Heart left ventricle (tissue), 13 donors: Measurements from ENCODE around the gene KCTD19.

ENCODE experiments used
- POLR2A ChIP-seq, 2 donors: fragments of 450-650 bp; IDR thresholded peaks; one replicate each; pipeline ENCODE4 v1.6.1; 2017; ENCODE audit warnings: antibody characterized with exemption in 2 of 2, mild to moderate bottlenecking in 2 of 2, moderate library complexity in 2 of 2
- TF ChIP-seq, protein P1 (sequence below), 12 donors: fragments of 200-600 bp; sonication (generic) in 4 of 12; IDR thresholded peaks; one replicate each; pipeline versions ENCODE4 v1.5.0 to v1.8.0; 2018 to 2022; ENCODE audit warnings: antibody characterized with exemption in 12 of 12, mild to moderate bottlenecking in 5 of 12
- donor health status: ischemic (EF 13 %, LVEDD 7.1; RV severe dilation, severe dysfunction).
- donor health status: DM: no; HTN: yes; CAD: no.
- donor health status: DM: no; HTN: no; CAD: no.
- donor health status: ischemic (EF 25% LVEDD 6.9; RV normal size, moderate dysfunction).
- donor health status: ischemic (EF 25% LVEDD 5.7; RV mildly dilated, moderate dysfunction).
- donor health status: ischemic (EF 35%, LVEDD 5.7; RV mildly dilated, moderate dysfunction).
- donor health status: nonischemic (EF 11% LVEDD 7.7; RV severe dilation, severe dysfunction).
- donor health status: DM: yes; HTN: yes; CAD: no.
- donor health status: PGD.
- donor health status: ischemic (EF 29% LVEDD 5.4; RV normal size, mild dysfunction).
- donor health status: nonischemic (EF 23%, LVEDD 6.1; RV moderate dilation, normal function).

DNA sequence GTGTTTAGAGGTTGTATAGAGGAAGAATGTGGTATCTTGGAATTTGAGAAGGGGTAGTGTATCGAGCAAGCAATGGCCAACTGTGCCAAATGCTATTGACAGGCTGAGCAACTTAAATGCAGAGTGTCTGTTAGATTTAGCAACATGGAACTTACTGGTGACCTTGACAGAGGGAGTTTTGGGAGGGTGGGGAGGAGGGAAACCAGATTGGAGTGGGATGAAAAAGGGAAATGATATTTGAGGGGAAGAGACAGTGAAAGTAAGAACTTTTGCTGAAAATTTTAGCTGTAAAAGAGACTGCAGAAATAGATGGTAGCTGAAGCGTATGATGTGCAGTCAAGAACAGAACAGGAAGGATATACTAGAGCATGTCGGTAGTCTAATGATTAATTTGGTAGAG is 1.2 kb upstream of the KCTD19 start:
- TF ChIP-seq, protein P1, sequence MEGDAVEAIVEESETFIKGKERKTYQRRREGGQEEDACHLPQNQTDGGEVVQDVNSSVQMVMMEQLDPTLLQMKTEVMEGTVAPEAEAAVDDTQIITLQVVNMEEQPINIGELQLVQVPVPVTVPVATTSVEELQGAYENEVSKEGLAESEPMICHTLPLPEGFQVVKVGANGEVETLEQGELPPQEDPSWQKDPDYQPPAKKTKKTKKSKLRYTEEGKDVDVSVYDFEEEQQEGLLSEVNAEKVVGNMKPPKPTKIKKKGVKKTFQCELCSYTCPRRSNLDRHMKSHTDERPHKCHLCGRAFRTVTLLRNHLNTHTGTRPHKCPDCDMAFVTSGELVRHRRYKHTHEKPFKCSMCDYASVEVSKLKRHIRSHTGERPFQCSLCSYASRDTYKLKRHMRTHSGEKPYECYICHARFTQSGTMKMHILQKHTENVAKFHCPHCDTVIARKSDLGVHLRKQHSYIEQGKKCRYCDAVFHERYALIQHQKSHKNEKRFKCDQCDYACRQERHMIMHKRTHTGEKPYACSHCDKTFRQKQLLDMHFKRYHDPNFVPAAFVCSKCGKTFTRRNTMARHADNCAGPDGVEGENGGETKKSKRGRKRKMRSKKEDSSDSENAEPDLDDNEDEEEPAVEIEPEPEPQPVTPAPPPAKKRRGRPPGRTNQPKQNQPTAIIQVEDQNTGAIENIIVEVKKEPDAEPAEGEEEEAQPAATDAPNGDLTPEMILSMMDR (IDR thresholded peaks at IDR 0.05) = no peak
- no peak for TF ChIP-seq POLR2A (IDR thresholded peaks at IDR 0.05)
